ENCODE data around the gene STK32A. TPM values are rescaled to one million over a fixed set of nuclear protein-coding genes. Genes with fewer than 3 reads are reported as not detected.

STK32A gene
- total RNA-seq, 4 donors from 2014 or later = 2.5 to 15.3 (median 9.4) TPM

DNA sequence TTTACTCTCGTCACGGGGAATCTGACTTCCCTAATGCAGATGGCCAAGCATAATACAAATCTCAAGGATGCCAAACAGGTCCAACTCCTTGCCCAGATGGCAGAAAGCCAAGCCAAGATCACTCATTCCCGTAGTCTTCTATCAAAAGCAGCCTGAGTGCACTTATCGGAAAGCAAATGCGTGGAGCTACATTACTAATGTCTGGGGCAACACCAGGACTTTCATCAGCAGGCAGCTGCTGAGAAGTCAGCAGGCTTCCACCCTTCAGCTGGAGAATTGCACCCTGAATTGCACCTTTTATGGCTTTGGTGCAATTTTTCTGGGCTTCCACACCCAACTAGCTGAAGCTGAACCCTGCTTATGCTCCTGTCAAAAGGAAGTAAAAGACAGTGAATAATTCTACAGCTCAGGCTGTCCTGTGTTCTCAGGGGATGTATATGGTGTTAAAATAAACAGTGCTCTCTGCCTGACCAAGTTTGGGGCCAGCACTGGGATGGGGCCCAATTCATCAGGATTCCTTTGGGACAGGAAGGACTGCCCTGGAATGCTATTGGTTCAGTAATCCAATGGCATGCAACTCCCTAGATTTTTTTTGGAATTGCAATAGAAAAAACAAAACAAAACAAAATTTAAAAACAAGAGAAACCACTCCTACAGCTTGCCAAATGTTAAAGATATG lies 182.4 kb downstream of the STK32A start:
- peak; percentile 60 to 63 for DNase-seq
- H3K4me1 ChIP-seq = peaks cover 11 to 13% of the 10 kb centered on the region in 2 donors
- H3K4me3 ChIP-seq (replicated peaks in 1 of 3) = no peak overlapping the region
- no peaks in the 10 kb centered on the region for H3K27me3 ChIP-seq
- no peaks in the 10 kb centered on the region for H3K36me3 ChIP-seq
- H3K27ac ChIP-seq = peak overlapping the region in 1 of 3 donors; percentile 13
- H3K9me3 ChIP-seq = no peaks in the 10 kb centered on the region
- TF ChIP-seq, protein P1, sequence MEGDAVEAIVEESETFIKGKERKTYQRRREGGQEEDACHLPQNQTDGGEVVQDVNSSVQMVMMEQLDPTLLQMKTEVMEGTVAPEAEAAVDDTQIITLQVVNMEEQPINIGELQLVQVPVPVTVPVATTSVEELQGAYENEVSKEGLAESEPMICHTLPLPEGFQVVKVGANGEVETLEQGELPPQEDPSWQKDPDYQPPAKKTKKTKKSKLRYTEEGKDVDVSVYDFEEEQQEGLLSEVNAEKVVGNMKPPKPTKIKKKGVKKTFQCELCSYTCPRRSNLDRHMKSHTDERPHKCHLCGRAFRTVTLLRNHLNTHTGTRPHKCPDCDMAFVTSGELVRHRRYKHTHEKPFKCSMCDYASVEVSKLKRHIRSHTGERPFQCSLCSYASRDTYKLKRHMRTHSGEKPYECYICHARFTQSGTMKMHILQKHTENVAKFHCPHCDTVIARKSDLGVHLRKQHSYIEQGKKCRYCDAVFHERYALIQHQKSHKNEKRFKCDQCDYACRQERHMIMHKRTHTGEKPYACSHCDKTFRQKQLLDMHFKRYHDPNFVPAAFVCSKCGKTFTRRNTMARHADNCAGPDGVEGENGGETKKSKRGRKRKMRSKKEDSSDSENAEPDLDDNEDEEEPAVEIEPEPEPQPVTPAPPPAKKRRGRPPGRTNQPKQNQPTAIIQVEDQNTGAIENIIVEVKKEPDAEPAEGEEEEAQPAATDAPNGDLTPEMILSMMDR (IDR thresholded peaks at IDR 0.05) = no peak
- no peak for TF ChIP-seq POLR2A (IDR thresholded peaks at IDR 0.05)
- 15 to 27% methylated on average over 5 of the region's 5 CpGs for WGBS, 2 donors
- intact Hi-C loops (cut with DNase I) = no loop called here

DNA sequence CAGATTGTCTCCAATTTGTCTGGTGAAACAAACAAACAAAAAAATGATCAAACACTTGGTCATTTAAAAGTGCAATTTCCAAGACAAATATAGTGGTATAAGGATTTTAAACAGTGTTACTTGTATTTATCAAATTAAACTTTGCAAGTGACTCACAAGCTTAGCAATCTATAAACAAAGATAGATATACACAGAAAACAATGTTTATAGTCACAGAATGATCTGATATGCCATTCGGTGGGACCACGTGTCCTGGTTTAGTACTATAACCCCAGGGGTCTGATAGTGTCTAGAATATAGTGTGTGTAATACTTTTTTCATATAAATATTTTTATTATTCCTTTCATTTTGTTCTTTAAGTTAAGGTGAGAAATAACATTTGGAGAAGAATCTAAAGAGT lies 183.8 kb downstream of the STK32A start:
- Histone ChIP-seq H3K4me3 (replicated peaks in 1 of 3) (no peak overlapping the region), H3K27me3 (no peaks in the 10 kb centered on the region), H3K9me3 (no peaks in the 10 kb centered on the region), H3K4me1 (peaks cover 11 to 13% of the 10 kb centered on the region in 2 donors), H3K27ac (no peak overlapping the region), H3K36me3 (no peaks in the 10 kb centered on the region)
- DNase-seq = no peak
- WGBS, 2 donors = 88 to 89% methylated on average over 2 of the region's 2 CpGs
- TF ChIP-seq POLR2A (IDR thresholded peaks at IDR 0.05) = no peak
- TF ChIP-seq, protein P1 (IDR thresholded peaks at IDR 0.05) = no peak
- intact Hi-C loops (cut with DNase I) = no loop called here

DNA sequence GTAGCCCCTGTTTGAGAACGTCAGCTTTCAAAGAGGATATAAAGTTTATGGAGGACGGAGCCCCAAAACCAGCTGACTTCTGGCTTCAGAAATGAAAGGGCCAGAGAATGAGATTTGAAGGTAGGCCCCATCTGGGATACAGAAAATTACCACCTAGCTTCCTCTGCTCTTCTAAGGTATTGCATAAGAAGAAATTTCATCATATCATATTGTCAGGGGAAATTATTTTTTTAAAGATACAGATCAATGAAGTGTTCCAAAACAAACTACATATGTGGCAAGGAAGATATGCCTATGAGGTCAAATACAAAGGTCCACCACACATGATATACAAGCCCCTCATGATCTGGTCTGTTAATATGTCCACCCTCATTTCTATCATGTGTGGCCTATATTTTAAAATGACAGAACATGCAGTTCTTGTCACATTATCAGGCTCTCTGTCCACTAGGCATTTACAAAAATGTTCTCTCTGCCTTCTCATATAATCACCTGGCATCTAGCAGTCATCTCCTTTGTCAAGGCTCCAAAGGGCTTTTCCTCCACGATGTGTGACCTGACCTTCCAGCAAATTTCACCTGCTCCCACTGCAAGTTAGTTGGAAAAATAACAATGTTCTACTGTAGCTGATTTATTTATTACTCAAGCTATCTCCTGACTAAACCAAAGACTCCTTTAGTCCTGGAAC lies 192.0 kb downstream of the STK32A start:
- no peaks in the 10 kb centered on the region for H3K36me3 ChIP-seq
- 85 to 92% methylated on average over 3 of the region's 3 CpGs for WGBS, 2 donors
- no peak overlapping the region for H3K4me3 ChIP-seq (replicated peaks in 1 of 3)
- peaks cover 5 to 10% of the 10 kb centered on the region in 2 donors for H3K4me1 ChIP-seq
- no peak for TF ChIP-seq POLR2A (IDR thresholded peaks at IDR 0.05)
- TF ChIP-seq, protein P1 (IDR thresholded peaks at IDR 0.05) = no peak
- H3K27ac ChIP-seq = peak overlapping the region in 1 of 3 donors; percentile 20
- intact Hi-C loops (cut with DNase I) = no loop called here
- DNase-seq = no peak
- H3K9me3 ChIP-seq = no peaks in the 10 kb centered on the region
- H3K27me3 ChIP-seq = no peaks in the 10 kb centered on the region

DNA sequence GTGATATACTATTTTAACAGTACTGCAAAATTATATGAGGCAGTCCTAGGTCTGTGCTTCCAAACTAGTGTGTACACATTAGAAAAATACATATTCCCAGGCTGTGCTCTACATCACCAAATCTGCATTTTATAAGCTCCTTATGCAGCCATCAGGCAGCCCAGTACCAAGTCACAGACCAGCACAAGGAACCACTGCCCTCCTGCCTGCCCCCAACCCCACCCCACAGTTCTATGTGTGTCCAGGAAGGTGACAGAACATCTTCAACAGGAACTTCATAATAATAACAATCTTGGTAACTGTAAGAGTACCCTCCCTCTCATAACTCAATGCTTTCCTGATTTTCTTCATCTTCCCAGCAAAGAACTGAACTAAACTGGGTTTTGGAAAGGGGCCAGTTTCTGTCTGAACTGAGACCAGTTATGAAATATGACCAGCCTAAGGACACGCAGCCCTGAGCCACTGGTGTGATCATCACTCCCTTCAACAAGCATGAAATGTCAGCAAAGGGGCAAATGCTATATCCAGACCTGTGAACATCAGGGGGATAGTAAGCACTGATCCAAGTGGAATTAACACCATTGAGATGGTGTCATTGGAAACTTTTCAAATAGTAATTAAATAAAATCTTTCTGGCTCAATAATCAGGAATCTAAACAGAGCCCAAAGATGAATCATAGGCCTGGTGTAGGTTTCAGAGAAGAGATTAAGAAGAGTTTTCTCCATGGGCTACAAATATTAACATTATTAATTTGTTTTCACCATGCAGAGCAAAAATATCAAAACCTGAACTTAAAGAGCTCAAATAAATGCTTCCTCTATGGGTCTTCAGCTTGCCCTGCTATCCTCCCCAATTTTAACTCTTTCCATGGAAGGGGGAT lies 192.9 kb downstream of the STK32A start:
- TF ChIP-seq, protein P1 (IDR thresholded peaks at IDR 0.05) = no peak
- TF ChIP-seq POLR2A (IDR thresholded peaks at IDR 0.05) = no peak
- WGBS, 2 donors = 63 to 79% methylated on average over 1 of the region's 1 CpG
- no peak overlapping the region for H3K4me3 ChIP-seq (replicated peaks in 1 of 3)
- H3K4me1 ChIP-seq = peaks cover 12 to 16% of the 10 kb centered on the region in 2 donors
- H3K27me3 ChIP-seq = no peaks in the 10 kb centered on the region
- intact Hi-C loops (cut with DNase I) = no loop called here
- DNase-seq = no peak
- H3K27ac ChIP-seq = peak overlapping the region in 1 of 3 donors; percentile 20
- no peaks in the 10 kb centered on the region for H3K36me3 ChIP-seq
- H3K9me3 ChIP-seq = no peaks in the 10 kb centered on the region

Measured in thyroid gland (tissue), 4 donors.